ENCODE data around the gene DNAJC30.
A peak's percentile ranks its signal among the peaks of the same experiment; 100 is the strongest.
"Not testable (repeated sequence)": the region's sequence is repeated elsewhere in the genome, so short reads cannot be mapped to it uniquely, and the experiment has no call there.

Gene DNAJC30

GRCh38 chr7:73718438-73718881, 35.2 kb upstream of the DNAJC30 start:
- DNase-seq: no peak
- no peaks in the 10 kb centered on the region for H3K27me3 Mint-ChIP-seq
- H3K4me1 Mint-ChIP-seq (ENCODE audit: low read depth in 2 of 2): peaks cover 20 to 26% of the 10 kb centered on the region in 2 donors
- no peaks in the 10 kb centered on the region for H3K9me3 Mint-ChIP-seq
- peaks cover 15% of the 10 kb centered on the region for H3K36me3 Mint-ChIP-seq (ENCODE audit: insufficient read depth)
- H3K27ac Mint-ChIP-seq: peak overlapping the region; percentile 38 to 69
- no peak for ATAC-seq (replicated peaks)
- H3K4me3 Mint-ChIP-seq: peak overlapping the region; percentile 80 to 89

DNA sequence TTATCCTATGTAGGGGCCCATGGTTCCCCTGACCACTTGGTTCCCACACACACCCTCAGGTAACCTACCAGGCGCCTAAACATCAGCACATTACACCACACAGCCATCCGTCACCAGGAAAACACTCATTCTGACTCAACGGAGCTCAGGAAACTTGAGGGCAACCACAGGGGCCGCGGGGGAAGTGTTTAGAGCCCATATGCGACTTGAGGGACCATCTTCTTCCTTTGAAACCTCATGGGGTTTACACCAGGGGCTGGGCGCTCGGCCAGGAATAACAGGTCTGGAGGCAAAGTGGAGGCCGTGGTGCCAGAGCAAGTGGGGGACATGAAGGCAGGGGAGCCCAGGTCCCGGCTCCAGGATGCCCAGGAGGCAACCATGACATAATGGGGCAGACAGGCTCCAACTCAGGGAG, 34.7 kb upstream of the DNAJC30 start:
- peak overlapping the region; percentile 38 to 69 for H3K27ac Mint-ChIP-seq
- ATAC-seq (replicated peaks) (peak; percentile 85), DNase-seq (peak; percentile 55 to 67 (median 64))
- no peaks in the 10 kb centered on the region for H3K9me3 Mint-ChIP-seq
- no peaks in the 10 kb centered on the region for H3K27me3 Mint-ChIP-seq
- peak overlapping the region; percentile 80 to 89 for H3K4me3 Mint-ChIP-seq
- peaks cover 15% of the 10 kb centered on the region for H3K36me3 Mint-ChIP-seq (ENCODE audit: insufficient read depth)
- peaks cover 23 to 26% of the 10 kb centered on the region in 2 donors for H3K4me1 Mint-ChIP-seq (ENCODE audit: low read depth in 2 of 2)

DNA sequence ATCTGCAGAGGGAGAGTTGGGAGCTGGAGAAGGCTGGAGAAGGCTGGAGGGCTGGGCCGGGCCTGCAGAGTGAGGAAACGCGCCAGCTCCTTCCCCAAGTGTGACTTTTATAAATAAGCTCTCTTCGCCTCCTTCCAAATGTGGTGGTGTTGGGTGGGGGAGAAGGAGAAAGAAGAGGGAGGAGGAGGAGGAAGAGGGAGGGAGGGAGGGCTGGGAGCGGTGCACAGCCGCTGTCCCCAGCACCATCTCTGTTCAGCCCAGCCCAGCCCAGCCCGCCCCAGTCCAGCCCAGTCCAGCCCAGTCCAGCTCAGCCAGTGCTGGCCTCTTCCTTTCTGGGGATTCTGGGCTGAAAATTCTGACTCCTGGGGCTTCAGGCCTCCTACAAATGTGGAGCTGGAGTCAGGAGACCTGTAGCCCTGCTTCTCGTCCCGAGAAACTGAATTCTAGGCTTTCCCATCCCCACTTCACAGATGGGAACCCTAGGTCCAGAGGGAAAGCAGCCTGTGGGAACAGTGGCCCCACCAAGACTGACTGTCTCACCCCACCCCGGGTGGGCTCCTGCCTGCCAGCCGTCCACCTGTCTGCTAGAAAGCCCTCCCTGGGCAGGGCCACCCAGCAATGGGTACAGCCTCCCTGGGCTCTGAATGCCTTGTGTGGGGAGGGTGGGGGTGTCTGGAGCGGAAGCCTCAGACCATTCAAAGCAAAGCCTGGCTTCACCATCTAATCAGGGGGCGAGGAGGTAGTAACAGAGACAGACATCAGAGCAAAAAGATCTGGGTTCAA, 34.0 kb upstream of the DNAJC30 start:
- DNase-seq: no peak
- Mint-ChIP-seq H3K27me3 (no peaks in the 10 kb centered on the region), H3K9me3 (no peaks in the 10 kb centered on the region), H3K27ac (peak overlapping the region; percentile 38 to 69), H3K36me3 (ENCODE audit: insufficient read depth) (peaks cover 15% of the 10 kb centered on the region), H3K4me3 (peak overlapping the region; percentile 80 to 89), H3K4me1 (ENCODE audit: low read depth in 2 of 2) (peaks cover 26 to 29% of the 10 kb centered on the region in 2 donors)
- peak; percentile 2 for ATAC-seq (replicated peaks)

DNA sequence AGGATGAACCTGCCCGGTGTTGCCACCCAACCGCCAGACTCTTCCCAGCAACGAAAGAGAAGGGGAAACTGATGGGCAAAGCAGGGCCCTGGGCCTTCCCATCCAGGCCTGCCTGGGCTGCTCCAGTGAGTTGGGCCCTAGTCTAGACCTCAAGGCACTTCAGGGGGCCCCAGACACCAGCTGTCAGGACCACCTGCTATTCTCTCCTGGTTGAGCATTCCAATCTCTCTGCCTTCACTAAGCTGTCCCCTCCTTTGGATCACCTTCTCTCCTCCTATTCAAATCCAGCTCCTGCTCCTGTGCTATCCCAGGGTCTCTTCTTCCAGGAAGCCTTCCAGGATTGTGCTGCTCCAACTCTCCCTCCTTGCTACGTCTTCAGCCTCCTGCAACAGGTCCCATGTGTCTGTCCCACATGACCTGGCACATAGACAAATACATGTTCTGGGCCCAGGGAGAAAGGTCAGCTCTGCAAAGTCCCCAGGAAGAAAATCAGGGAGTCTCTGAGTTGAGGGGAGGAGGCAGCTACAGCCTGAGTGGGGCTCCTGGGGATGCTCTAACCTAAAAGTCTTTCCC, 33.2 kb upstream of the DNAJC30 start:
- Mint-ChIP-seq H3K36me3 (ENCODE audit: insufficient read depth) (peaks cover 19% of the 10 kb centered on the region), H3K27ac (no peak overlapping the region), H3K4me3 (peak overlapping the region in 1 of 2 donors; percentile 33), H3K4me1 (ENCODE audit: low read depth in 2 of 2) (peaks cover 28 to 34% of the 10 kb centered on the region in 2 donors), H3K9me3 (no peaks in the 10 kb centered on the region), H3K27me3 (no peaks in the 10 kb centered on the region)
- ATAC-seq (replicated peaks) (no peak), DNase-seq (no peak)

- H3K27ac Mint-ChIP-seq: no peak overlapping the region
- H3K4me1 Mint-ChIP-seq (ENCODE audit: low read depth in 2 of 2): peaks cover 28 to 34% of the 10 kb centered on the region in 2 donors
- H3K27me3 Mint-ChIP-seq: no peaks in the 10 kb centered on the region
- H3K9me3 Mint-ChIP-seq: no peaks in the 10 kb centered on the region
- H3K4me3 Mint-ChIP-seq: no peak overlapping the region
- DNase-seq (no peak), ATAC-seq (replicated peaks) (no peak)
- peaks cover 19% of the 10 kb centered on the region for H3K36me3 Mint-ChIP-seq (ENCODE audit: insufficient read depth)
These were observed 32.5 kb upstream of the DNAJC30 start for GRCh38 chr7:73715648-73716317.

DNA sequence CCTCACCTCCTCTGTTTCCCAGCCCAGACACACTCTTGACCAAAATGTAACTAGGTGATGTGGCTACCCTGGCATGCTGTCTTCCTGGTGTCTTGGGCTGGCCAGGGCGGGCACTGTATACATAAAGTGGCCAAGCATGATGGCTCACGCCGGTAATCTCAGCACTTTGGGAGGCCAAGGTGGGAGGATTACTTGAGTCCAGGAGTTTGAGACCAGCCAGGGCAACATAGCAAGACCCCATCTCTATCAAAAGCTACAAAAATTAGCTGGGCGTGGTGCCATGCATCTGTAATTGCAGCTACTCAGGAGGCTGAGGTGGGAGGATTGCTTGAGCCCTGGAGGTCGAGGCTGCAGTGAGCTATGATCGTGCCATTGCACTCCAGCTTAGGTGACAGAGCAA, 30.1 kb upstream of the DNAJC30 start:
- H3K4me1 Mint-ChIP-seq (ENCODE audit: low read depth in 2 of 2): peaks cover 23 to 27% of the 10 kb centered on the region in 2 donors
- not testable (repeated sequence) for H3K27ac Mint-ChIP-seq

DNA sequence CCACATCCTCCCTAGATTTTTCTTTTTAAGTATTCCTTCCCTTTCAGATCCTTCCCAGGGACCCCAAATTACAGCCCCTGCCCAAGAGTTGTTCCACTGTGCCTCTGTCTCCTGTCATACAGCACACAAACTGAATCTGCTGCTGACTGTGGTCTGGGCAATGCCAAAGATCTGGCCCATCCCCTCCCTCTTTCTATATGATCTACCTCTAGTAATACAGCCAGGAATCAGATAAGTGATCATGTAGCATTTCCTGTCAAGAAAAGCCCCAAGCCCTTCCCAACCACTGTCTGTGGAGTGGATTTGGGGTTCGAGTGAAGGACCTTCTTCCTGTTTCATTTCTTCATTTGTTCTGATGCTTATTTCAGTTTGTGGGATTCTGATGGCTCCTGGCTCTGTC, 29.5 kb upstream of the DNAJC30 start:
- ATAC-seq (replicated peaks) (no peak), DNase-seq (no peak)
- Mint-ChIP-seq H3K4me3 (no peak overlapping the region), H3K27ac (peak overlapping the region in 1 of 2 donors; percentile 3), H3K27me3 (no peaks in the 10 kb centered on the region), H3K9me3 (no peaks in the 10 kb centered on the region), H3K36me3 (ENCODE audit: insufficient read depth) (peaks cover 8% of the 10 kb centered on the region), H3K4me1 (ENCODE audit: low read depth in 2 of 2) (peaks cover 17 to 22% of the 10 kb centered on the region in 2 donors)

More for the DNA sequence above, 30.1 kb upstream of the DNAJC30 start:
- not testable (repeated sequence) for DNase-seq; H3K9me3 Mint-ChIP-seq; H3K27me3 Mint-ChIP-seq; ATAC-seq (replicated peaks); H3K36me3 Mint-ChIP-seq (ENCODE audit: insufficient read depth); H3K4me3 Mint-ChIP-seq

DNA sequence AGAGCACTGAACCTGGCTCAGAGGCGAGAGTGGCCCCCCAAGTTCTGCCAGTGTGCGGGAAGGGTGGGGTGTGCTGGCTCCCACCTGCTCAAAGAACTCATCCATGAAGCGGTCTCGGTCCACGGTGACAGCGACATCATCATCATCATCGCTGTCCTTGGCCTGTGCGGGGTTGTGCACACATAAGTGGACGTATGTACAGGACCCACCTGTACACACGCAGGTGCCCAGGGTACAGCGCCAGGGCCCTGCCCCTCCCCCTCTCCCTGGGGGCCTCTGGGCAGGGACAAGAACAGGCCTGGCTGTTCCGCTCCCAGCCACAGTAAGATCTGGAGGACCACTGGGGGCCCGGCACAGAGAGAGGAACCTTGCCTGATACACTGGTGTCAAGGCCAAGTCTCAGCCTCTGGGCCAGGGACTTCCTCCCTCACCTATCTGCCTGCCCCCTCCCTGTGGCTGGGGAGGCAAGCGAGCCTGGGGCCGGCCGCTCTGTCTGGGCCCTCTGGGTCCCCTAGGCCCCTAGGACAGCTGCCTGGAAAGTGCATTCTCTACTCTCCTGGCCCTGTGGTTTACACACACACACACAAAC, 25.8 kb upstream of the DNAJC30 start:
- H3K4me3 Mint-ChIP-seq: no peak overlapping the region
- H3K27ac Mint-ChIP-seq: peak overlapping the region in 1 of 2 donors; percentile 66
- H3K4me1 Mint-ChIP-seq (ENCODE audit: low read depth in 2 of 2): peaks cover 4 to 14% of the 10 kb centered on the region in 2 donors
- no peaks in the 10 kb centered on the region for H3K9me3 Mint-ChIP-seq
- ATAC-seq (replicated peaks): no peak
- DNase-seq: no peak
- peaks cover 28% of the 10 kb centered on the region for H3K36me3 Mint-ChIP-seq (ENCODE audit: insufficient read depth)
- H3K27me3 Mint-ChIP-seq: no peaks in the 10 kb centered on the region

DNA sequence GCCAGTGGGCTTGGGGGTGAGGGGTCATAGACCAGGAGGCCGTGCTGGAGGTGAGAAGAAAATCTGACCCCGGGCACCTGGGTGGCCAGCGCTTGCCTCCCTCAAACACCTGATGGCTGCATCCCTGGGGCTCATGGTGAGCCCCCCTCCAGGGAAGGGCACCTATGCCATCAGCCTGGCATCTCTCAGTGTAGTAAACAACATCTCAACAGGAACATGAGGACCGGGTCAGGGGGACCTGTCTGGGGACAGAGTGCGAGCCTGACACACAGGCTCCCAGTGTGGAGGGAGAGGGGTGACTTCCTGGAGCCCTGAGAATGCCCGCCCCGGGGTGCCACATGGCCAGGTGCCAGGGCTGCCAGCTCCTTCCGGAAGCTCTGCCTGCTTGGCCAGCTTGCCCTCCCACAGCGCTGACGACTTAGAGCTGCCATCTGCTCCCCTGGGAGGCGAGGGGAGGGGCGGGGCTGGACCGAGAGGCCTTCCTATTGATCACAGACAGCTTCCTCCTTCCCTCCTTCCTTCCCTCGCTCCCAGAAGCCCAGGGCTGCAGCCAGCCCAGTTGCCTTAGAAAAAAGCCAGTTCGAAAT, 23.9 kb upstream of the DNAJC30 start:
- peak; percentile 14 for ATAC-seq (replicated peaks)

GRCh38 chr7:73706126-73707044, 23.1 kb upstream of the DNAJC30 start:
- H3K4me3 Mint-ChIP-seq: no peak overlapping the region
- H3K27me3 Mint-ChIP-seq: no peaks in the 10 kb centered on the region
- no peak for DNase-seq
- H3K9me3 Mint-ChIP-seq: no peaks in the 10 kb centered on the region
- ATAC-seq (replicated peaks): no peak
- H3K27ac Mint-ChIP-seq: peak overlapping the region in 1 of 2 donors; percentile 76
- H3K4me1 Mint-ChIP-seq (ENCODE audit: low read depth in 2 of 2): peaks cover 0 to 6% of the 10 kb centered on the region in 2 donors
- peaks cover 48% of the 10 kb centered on the region for H3K36me3 Mint-ChIP-seq (ENCODE audit: insufficient read depth)

More for the DNA sequence above, 23.9 kb upstream of the DNAJC30 start:
- H3K27me3 Mint-ChIP-seq: no peaks in the 10 kb centered on the region
- no peaks in the 10 kb centered on the region for H3K9me3 Mint-ChIP-seq
- no peak overlapping the region for H3K4me3 Mint-ChIP-seq
- no peak overlapping the region for H3K27ac Mint-ChIP-seq
- no peak for DNase-seq
- peaks cover 4% of the 10 kb centered on the region in 2 donors for H3K4me1 Mint-ChIP-seq (ENCODE audit: low read depth in 2 of 2)
- H3K36me3 Mint-ChIP-seq (ENCODE audit: insufficient read depth): peaks cover 45% of the 10 kb centered on the region

DNA sequence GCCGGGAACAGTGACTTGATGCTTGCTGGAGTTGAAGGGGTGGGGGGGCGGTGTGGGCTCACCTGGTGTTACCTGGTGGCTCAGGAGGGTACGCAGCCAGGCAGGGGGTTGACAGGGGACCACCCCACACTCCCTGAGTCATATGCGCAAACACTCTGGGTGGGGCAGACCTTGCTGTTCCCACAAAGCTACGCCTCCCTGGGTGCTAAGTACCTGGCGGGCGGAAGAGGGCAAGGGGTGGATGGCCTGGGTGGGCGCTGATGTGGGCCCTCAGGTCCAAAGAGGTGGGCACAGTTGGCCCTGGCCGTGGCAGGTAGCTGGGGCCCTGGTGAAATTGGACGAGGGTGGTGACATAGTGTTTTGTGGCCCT, 22.3 kb upstream of the DNAJC30 start:
- no peak for ATAC-seq (replicated peaks)
- Mint-ChIP-seq H3K4me3 (no peak overlapping the region), H3K9me3 (no peaks in the 10 kb centered on the region), H3K27me3 (no peaks in the 10 kb centered on the region), H3K4me1 (ENCODE audit: low read depth in 2 of 2) (peaks cover 0 to 6% of the 10 kb centered on the region in 2 donors), H3K27ac (no peak overlapping the region), H3K36me3 (ENCODE audit: insufficient read depth) (peaks cover 55% of the 10 kb centered on the region)
- DNase-seq: no peak
